GM19463 (cell line): Measurements from ENCODE around the gene LY86.
A peak's percentile ranks its signal among the peaks of the same experiment; 100 is the strongest.
"Not testable (repeated sequence)": the region's sequence is repeated elsewhere in the genome, so short reads cannot be mapped to it uniquely, and the experiment has no call there.

ENCODE experiments used
- ATAC-seq: cut with Tn5 transposase; IDR thresholded peaks from one replicate; pipeline ENCODE4 v1.9.1; 2021; ENCODE audit warnings: mild to moderate bottlenecking, moderate library complexity; ENCODE audit not compliant: unreplicated experiment

LY86 gene

GRCh38 chr6:6595025-6595424 lies 6.5 kb downstream of the LY86 start:
- no peak for ATAC-seq

GRCh38 chr6:6595952-6596351 lies 7.4 kb downstream of the LY86 start:
- no peak for ATAC-seq

GRCh38 chr6:6596529-6597328 lies 8.2 kb downstream of the LY86 start:
- ATAC-seq = no peak

GRCh38 chr6:6597682-6598081 lies 9.2 kb downstream of the LY86 start:
- ATAC-seq = no peak

- no peak for ATAC-seq
Measured at GRCh38 chr6:6599468-6599873, 11.0 kb downstream of the LY86 start.

GRCh38 chr6:6600875-6601274 lies 12.4 kb downstream of the LY86 start:
- no peak for ATAC-seq

GRCh38 chr6:6602262-6602661 lies 13.7 kb downstream of the LY86 start:
- ATAC-seq = no peak

- no peak for ATAC-seq
Measured at GRCh38 chr6:6603317-6603716, 14.8 kb downstream of the LY86 start.

GRCh38 chr6:6604015-6604414 lies 15.5 kb downstream of the LY86 start:
- no peak for ATAC-seq

GRCh38 chr6:6604566-6604965 lies 16.0 kb downstream of the LY86 start:
- ATAC-seq = no peak

GRCh38 chr6:6605873-6606272 lies 17.4 kb downstream of the LY86 start:
- no peak for ATAC-seq

GRCh38 chr6:6606391-6607030 lies 18.0 kb downstream of the LY86 start:
- ATAC-seq = not testable (repeated sequence)

GRCh38 chr6:6609450-6609849 lies 20.9 kb downstream of the LY86 start:
- no peak for ATAC-seq

- ATAC-seq = peak; percentile 93
Measured at GRCh38 chr6:6610031-6610591, 21.6 kb downstream of the LY86 start.

GRCh38 chr6:6611486-6611885 lies 23.0 kb downstream of the LY86 start:
- ATAC-seq = no peak

- ATAC-seq = no peak
Measured at GRCh38 chr6:6612308-6612707, 23.8 kb downstream of the LY86 start.

GRCh38 chr6:6613103-6613718 lies 24.7 kb downstream of the LY86 start:
- ATAC-seq = not testable (repeated sequence)

- no peak for ATAC-seq
Measured at GRCh38 chr6:6614096-6614982, 25.8 kb downstream of the LY86 start.

- ATAC-seq = no peak
Measured at GRCh38 chr6:6614983-6615349, 26.4 kb downstream of the LY86 start.

- ATAC-seq = peak; percentile 77
Measured at GRCh38 chr6:6616656-6617055, 28.1 kb downstream of the LY86 start.
